Activated naive CD4-positive, alpha-beta T cell treated with anti-CD3 and anti-CD28 coated beads, Interleukin-2, amount 50 U/mL, for 24 hours (primary cell): Measurements from ENCODE around the gene ENTPD6.
"Not testable (repeated sequence)": the region's sequence is repeated elsewhere in the genome, so short reads cannot be mapped to it uniquely, and the experiment has no call there.

ENCODE experiments used
- H3K27ac Mint-ChIP-seq: one replicate; pipeline ENCODE4 v1.8.0; 2021; ENCODE audit warnings: mild to moderate bottlenecking, mixed read lengths
- H3K27me3 Mint-ChIP-seq: one replicate; pipeline ENCODE4 v1.8.0; 2021; ENCODE audit warnings: mixed read lengths
- H3K36me3 Mint-ChIP-seq: one replicate; pipeline ENCODE4 v1.8.0; 2021; ENCODE audit warnings: mixed read lengths
- H3K4me1 Mint-ChIP-seq: one replicate; pipeline ENCODE4 v1.8.0; 2021; ENCODE audit warnings: mixed read lengths
- H3K4me3 Mint-ChIP-seq: one replicate; pipeline ENCODE4 v1.8.0; 2021; ENCODE audit warnings: mild to moderate bottlenecking, mixed read lengths
- H3K9me3 Mint-ChIP-seq: one replicate; pipeline ENCODE4 v1.8.0; 2021; ENCODE audit warnings: mixed read lengths

Gene ENTPD6

GRCh38 chr20:25238319-25239037 is 43.0 kb downstream of the ENTPD6 start:
- Mint-ChIP-seq H3K4me3 (peak overlapping the region; percentile 58), H3K36me3 (no peaks in the 10 kb centered on the region), H3K4me1 (peaks cover 19% of the 10 kb centered on the region), H3K27me3 (peaks cover 4% of the 10 kb centered on the region), H3K27ac (peak overlapping the region; percentile 94), H3K9me3 (no peaks in the 10 kb centered on the region)

GRCh38 chr20:25239387-25240370 is 44.2 kb downstream of the ENTPD6 start:
- Mint-ChIP-seq H3K27me3 (peaks cover 5% of the 10 kb centered on the region), H3K9me3 (no peaks in the 10 kb centered on the region), H3K4me1 (peaks cover 19% of the 10 kb centered on the region), H3K36me3 (peaks cover 1% of the 10 kb centered on the region), H3K27ac (no peak overlapping the region), H3K4me3 (no peak overlapping the region)

GRCh38 chr20:25240851-25241658 is 45.5 kb downstream of the ENTPD6 start:
- not testable (repeated sequence) for H3K4me3 Mint-ChIP-seq, H3K36me3 Mint-ChIP-seq, H3K27me3 Mint-ChIP-seq, H3K9me3 Mint-ChIP-seq
- peaks cover 19% of the 10 kb centered on the region for H3K4me1 Mint-ChIP-seq
- peak overlapping the region; percentile 13 for H3K27ac Mint-ChIP-seq

- H3K36me3 Mint-ChIP-seq, H3K27ac Mint-ChIP-seq, H3K27me3 Mint-ChIP-seq, H3K9me3 Mint-ChIP-seq, H3K4me3 Mint-ChIP-seq: not testable (repeated sequence)
- H3K4me1 Mint-ChIP-seq: peaks cover 25% of the 10 kb centered on the region
These were observed 46.1 kb downstream of the ENTPD6 start for GRCh38 chr20:25241659-25241955.

DNA sequence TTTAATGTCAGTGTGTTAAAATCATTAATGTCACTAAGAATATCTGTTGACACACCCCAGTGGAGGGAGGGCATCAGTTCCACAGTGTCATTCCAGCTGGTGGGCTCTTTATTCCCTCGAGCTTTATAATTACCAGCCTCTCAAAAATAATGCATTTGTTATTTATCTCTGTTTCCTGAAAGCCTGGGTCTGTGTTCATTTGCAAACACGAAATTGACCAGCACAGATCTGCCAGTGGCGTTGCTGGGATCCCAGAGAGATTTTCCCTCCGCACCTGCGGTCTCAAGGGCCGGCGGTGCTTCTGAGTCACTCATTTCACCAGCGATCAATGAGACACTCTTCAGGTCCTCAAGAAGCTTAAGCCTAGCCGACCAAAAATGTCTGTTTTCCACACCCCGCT is 46.7 kb downstream of the ENTPD6 start:
- H3K27ac Mint-ChIP-seq: no peak overlapping the region
- no peaks in the 10 kb centered on the region for H3K9me3 Mint-ChIP-seq
- H3K4me1 Mint-ChIP-seq: peaks cover 30% of the 10 kb centered on the region
- peaks cover 5% of the 10 kb centered on the region for H3K27me3 Mint-ChIP-seq
- peaks cover 1% of the 10 kb centered on the region for H3K36me3 Mint-ChIP-seq
- no peak overlapping the region for H3K4me3 Mint-ChIP-seq

- Mint-ChIP-seq H3K27ac (no peak overlapping the region), H3K4me1 (peaks cover 18% of the 10 kb centered on the region), H3K27me3 (peaks cover 3% of the 10 kb centered on the region), H3K4me3 (no peak overlapping the region), H3K9me3 (no peaks in the 10 kb centered on the region), H3K36me3 (peaks cover 1% of the 10 kb centered on the region)
These were observed 48.0 kb downstream of the ENTPD6 start for GRCh38 chr20:25243416-25243979.

DNA sequence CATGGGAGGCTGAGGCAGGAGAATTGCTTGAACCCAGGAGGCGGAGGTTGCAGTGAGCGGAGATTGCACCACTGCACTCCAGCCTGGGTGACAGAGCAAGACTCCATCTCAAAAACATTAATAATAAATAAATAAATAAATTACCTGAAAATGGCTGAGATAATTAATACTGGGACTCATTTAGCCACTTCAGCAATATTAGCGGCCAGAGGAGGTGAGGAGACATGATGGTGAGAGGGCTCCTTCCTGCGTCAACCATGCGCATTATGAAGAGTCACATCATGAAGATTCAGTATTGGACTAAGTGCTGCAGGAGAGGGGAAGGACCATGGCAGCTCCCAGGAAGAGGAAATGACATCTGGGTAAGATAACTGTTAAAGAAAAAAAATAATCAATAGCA is 49.5 kb downstream of the ENTPD6 start:
- no peak overlapping the region for H3K4me3 Mint-ChIP-seq
- no peaks in the 10 kb centered on the region for H3K9me3 Mint-ChIP-seq
- H3K27me3 Mint-ChIP-seq: peaks cover 3% of the 10 kb centered on the region
- H3K27ac Mint-ChIP-seq: no peak overlapping the region
- peaks cover 24% of the 10 kb centered on the region for H3K4me1 Mint-ChIP-seq
- H3K36me3 Mint-ChIP-seq: peaks cover 3% of the 10 kb centered on the region

DNA sequence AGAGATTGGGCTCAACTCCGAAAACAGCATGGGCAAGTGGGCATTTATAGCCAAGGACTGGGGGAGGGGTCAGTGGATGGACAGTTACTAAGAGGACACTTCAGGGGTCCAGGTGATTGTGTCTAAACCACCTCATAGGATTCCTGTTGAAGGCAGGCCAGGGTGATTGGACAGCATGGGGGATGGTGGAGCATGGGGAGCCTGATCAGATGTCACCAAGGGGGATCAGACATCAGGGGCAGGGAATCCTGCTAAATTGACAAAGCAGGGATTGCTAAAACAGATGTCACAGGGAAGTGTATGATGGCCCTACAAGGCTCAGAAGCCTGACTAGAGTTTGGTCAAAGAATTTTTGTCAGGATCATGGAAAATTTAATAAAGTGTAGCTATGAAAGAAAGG is 49.9 kb downstream of the ENTPD6 start:
- H3K4me1 Mint-ChIP-seq: peaks cover 29% of the 10 kb centered on the region
- peaks cover 3% of the 10 kb centered on the region for H3K36me3 Mint-ChIP-seq
- H3K4me3 Mint-ChIP-seq: no peak overlapping the region
- H3K9me3 Mint-ChIP-seq: no peaks in the 10 kb centered on the region
- H3K27me3 Mint-ChIP-seq: peaks cover 3% of the 10 kb centered on the region
- no peak overlapping the region for H3K27ac Mint-ChIP-seq

GRCh38 chr20:25246182-25246999 is 50.9 kb downstream of the ENTPD6 start:
- Mint-ChIP-seq H3K4me3 (peak overlapping the region; percentile 92), H3K36me3 (peaks cover 3% of the 10 kb centered on the region), H3K27ac (no peak overlapping the region), H3K27me3 (peaks cover 1% of the 10 kb centered on the region), H3K9me3 (no peaks in the 10 kb centered on the region), H3K4me1 (peaks cover 38% of the 10 kb centered on the region)

DNA sequence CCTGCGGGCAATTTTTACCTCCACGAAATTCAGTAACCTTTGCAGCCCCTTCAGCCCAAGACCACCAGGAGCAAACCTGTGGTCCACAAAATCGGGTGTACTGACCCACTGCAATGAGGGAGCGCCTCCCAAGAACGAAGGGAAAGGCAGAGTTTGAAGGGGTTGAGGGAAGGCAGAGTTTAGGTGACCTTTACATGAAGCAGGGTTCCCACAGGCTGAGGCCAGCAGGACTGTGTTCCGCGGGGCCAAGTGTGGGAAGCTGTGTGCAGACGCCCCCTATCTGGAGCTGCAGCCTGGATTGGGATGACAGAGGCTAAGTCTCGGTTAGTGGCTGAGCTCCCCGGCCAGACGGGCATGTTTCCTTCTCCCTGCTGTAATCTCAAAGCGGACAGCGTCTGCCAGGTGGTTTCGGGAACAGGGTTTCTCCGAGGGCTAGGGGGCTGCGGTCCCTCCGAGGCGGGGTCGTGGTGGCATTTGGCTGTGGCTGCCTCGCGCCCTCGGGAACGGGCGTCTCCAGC is 51.5 kb downstream of the ENTPD6 start:
- H3K4me1 Mint-ChIP-seq: peaks cover 45% of the 10 kb centered on the region
- peaks cover 3% of the 10 kb centered on the region for H3K36me3 Mint-ChIP-seq
- H3K9me3 Mint-ChIP-seq: no peaks in the 10 kb centered on the region
- H3K27ac Mint-ChIP-seq: no peak overlapping the region
- peak overlapping the region; percentile 92 for H3K4me3 Mint-ChIP-seq
- H3K27me3 Mint-ChIP-seq: peaks cover 1% of the 10 kb centered on the region

- Mint-ChIP-seq H3K27ac (no peak overlapping the region), H3K4me3 (peak overlapping the region; percentile 92), H3K4me1 (peaks cover 50% of the 10 kb centered on the region), H3K27me3 (peaks cover 1% of the 10 kb centered on the region), H3K36me3 (peaks cover 3% of the 10 kb centered on the region), H3K9me3 (no peaks in the 10 kb centered on the region)
These were observed 52.0 kb downstream of the ENTPD6 start for GRCh38 chr20:25247518-25247955.

GRCh38 chr20:25247956-25248785 is 52.7 kb downstream of the ENTPD6 start, which contains the start of gene PYGB:
Gene PYGB (plus strand): TSS chr20:25248085. CDS start chr20:25248179, 94 bp downstream.
- Mint-ChIP-seq H3K36me3 (peaks cover 3% of the 10 kb centered on the region), H3K4me1 (peaks cover 55% of the 10 kb centered on the region)

GRCh38 chr20:25248786-25249172 is 53.3 kb downstream of the ENTPD6 start:
- Mint-ChIP-seq H3K4me3 (peak overlapping the region; percentile 96), H3K36me3 (peaks cover 3% of the 10 kb centered on the region), H3K9me3 (no peaks in the 10 kb centered on the region), H3K27me3 (no peaks in the 10 kb centered on the region), H3K27ac (peak overlapping the region; percentile 94), H3K4me1 (peaks cover 55% of the 10 kb centered on the region)

More at GRCh38 chr20:25247956-25248785, 52.7 kb downstream of the ENTPD6 start, which contains the start of gene PYGB:
- peak within 1 kb of the TSS; percentile 94 for H3K27ac Mint-ChIP-seq
- H3K4me3 Mint-ChIP-seq: peak within 1 kb of the TSS; percentile 96
- H3K9me3 Mint-ChIP-seq: no peaks in the 10 kb centered on the region
- H3K27me3 Mint-ChIP-seq: peaks cover 1% of the 10 kb centered on the region
